ENCODE measurements around the gene GLRX3.

The GLRX3 gene

DNA sequence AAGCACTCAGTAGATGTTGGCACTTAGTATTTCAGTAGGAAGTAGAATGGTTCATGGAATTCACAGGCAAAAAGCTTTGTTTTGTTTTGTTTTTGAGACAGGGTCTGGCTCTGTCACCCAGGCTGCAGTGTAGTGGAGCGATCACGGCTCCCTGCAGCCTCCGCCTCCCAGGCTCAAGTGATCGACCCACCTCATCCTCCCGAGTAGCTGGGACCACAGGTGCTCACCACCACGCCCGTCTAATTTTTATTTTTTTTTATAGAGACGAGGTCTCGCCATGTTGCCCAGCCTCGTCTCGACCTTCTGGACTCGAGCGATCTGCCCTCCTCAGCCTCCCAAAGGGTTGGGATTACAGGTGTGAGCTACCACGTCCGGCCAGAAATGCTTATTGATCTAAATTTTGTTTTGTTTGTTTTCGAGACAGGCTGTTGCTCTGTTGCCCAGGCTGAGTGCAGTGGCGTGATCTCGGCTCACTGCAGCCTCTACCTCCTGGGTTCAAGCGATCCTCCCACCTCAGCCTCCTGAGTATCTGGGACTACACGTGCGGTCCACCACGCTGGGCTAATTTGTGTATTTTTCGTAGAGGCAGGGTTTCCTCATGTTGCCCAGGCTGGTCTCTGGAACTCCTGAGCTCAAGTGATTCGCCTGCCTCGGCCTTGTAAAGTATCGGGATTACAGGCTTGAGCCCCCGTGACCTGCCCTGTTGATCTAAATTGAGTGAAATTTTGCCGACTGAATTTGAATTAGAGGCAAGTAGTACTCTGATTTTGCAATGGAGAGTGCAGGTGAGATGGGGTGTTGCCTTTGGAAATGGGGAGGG, 1.7 kb downstream of the GLRX3 start:
- DNase-seq, result no peak

DNA sequence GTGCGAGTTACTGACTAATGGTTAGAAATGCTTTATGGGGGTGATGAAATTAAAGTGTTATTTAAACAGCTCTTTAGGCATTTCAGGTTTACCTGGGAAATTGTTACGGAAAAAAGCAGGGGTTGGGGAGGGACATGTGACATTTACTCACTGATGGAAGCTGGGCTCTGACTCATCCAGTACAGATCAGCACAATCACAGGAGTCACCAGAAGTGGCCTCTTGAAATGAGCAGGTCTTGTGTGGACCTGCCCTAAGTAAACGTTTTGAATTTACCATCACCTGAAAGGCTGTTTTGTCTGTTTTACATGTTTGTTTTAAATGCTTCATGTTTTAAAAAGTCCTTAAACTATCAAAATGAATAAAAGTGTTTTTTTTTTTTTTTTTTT, 2.3 kb downstream of the GLRX3 start:
- DNase-seq, result peak; percentile 42

DNA sequence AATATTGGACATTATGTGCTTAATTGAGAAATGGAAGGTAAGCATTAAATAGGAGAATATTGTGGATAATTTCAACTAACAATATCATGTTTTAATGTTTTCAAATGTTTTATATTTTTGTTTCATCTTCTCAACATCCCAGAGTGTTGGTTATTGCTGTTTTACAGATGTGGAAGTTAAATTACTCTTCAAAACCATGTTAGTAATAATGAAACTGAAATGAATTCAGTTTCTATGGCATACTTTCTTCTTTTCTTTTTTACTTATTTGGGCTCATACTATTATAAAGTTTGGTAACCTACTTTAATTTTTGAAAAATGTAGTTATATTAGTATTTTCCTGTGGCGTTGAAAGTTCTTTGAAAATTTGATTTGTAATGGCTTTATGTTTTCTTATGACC, 4.2 kb downstream of the GLRX3 start:
- no peak for DNase-seq

DNA sequence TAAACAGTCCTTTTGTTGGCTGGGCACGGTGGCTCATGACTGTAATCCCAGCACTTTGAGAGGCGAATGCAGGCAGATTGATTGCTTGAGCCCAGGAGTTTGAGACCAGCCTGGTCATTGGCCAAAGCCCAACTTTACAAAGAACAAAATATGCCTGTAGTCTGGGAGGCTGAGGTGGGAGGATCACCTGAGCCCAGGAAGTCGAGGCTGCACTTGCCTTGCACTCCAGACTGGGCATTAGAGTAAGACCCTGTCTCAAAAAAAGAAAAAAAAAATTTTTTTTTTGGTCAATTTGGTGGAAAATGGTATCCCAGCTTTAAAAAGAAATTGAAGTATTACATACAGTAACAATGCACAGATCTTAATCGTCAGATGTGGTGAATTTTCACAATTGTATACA, 4.8 kb downstream of the GLRX3 start:
- no peak for DNase-seq

DNA sequence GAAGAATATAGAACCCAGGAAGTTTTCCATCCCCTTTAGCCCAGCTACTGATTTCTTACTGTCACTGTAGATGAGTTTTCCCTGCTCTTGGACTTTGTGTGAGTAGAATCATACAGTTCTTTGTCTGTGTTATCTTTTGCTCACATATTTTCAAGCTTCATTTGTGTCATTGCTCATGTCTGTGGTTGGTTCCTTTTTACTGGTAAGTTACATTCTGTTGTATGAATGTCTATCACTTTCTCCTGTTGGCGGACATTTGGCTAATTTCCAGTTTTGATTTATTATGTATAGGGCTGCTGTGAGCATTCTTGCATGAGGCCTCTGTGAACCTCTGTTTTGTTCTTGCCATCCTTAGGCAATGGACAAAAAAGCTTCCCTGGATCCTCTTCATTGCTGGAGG, 5.3 kb downstream of the GLRX3 start:
- no peak for DNase-seq

DNA sequence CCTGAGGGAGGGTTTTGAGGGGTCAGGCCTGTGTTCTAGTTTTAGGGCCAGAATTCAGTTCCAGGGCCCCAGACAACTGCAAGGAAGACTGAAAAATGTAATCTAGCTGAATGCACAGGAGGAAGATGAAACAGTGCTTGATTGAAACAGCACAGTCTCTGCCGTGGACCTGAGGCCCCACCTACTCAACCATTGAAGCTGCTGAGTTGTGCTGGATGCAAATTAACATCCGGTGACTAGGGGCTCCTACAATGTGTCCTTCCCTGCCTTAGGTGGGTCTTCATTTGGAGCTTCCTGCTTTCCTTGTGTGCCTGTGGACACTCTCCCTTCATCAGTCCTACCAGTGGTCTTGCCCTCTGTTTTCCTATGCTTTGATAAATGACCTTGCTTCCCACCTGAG, 5.7 kb downstream of the GLRX3 start:
- DNase-seq, result no peak

DNA sequence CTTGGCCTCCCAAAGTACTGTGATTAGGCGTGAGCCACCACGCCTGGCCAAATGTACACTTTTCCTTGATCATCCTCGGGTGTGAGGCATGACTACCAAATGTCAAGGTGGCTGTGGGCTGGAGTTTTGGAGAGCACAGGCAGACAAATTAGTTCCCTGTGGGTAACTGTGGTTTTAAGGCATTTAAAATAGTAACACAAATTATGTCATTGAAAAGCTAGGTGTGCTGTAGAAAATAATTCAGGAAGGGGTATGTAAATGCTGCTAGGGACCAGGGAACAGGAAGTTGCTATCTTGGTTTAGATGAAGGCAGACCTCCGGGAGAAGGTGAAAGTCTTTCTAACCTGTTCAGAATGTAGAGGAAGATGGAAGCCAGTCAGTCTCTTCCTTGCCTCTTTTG, 9.9 kb downstream of the GLRX3 start:
- DNase-seq, result no peak

DNA sequence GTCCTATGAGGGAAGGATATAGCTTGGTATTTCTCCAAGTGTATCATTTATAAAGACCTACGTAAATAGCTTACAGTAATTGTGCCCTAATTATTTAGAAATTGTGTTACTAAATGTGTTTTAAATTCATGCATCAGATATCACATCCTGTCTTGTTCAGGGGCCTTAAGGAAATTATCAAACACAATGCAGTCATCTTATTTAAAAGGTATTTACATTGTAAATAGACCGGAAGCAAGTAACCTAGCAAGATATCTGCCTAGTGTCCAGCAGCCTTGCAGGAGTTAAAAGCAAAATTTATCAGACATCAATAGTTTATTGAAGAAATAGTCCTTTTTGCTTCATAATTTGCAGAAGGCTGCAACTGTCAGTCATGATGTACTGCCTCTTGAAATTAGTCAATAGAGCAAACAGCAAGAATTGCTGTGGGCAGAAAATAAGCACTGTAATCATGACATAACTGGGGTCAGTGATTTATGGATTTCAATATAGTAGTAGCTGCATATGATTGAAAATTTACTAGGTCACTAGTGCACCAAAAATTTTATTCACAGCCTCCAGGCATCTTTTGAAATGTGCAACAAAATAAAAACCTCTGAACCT, 23.1 kb downstream of the GLRX3 start:
- no peak for DNase-seq

DNA sequence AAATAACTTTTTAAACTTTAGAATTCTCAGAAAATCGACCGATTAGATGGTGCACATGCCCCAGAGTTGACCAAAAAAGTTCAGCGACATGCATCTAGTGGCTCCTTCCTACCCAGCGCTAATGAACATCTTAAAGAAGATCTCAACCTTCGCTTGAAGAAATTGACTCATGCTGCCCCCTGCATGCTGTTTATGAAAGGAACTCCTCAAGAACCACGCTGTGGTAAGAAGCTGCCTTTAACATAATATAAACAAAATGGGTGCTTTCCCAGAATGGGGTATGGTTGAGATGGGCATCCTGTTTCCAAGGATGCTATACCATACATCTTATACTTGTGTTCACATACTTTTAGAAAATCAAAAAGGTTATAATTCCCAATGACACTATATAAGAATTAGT, 24.6 kb downstream of the GLRX3 start:
- no peak for DNase-seq

DNA sequence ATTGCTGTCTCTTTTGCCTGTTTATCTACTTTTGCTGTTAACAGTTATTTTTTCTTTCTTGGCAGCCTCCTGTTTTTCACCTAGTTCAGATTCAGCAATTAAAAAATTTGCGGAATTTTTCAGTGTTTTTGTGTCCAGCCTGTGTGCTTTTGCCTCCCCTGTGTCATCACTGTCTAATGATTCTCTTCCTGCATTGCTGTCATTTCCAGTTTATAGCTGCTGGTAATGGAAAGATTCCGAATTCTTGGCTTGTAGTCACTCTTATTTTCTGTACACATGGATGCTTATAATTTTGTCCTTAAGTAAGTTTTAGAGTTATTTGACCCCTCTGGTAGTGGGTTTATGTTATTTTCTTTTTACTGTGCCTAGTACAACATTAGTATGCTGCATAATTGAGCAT, 25.1 kb downstream of the GLRX3 start:
- no peak for DNase-seq

DNA sequence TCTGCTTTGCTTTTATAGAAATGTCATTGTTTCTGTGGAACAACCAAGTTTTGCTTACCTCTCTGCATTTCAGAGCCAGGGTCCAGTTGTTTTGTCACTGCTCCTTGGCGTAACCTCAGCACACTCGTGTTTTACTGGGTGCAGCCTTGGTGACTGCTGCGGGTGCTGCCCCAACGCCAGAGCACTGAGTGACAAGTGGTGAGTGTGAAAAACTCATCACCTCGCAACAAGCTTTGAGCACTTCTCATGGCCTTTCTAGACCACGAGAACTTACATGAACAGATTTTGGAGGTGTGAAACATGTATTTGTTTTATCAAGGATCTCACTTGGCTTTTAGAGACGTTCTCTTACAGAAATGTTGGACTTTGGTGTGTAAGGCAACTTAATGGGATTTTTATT, 31.0 kb downstream of the GLRX3 start:
- no peak for DNase-seq

DNA sequence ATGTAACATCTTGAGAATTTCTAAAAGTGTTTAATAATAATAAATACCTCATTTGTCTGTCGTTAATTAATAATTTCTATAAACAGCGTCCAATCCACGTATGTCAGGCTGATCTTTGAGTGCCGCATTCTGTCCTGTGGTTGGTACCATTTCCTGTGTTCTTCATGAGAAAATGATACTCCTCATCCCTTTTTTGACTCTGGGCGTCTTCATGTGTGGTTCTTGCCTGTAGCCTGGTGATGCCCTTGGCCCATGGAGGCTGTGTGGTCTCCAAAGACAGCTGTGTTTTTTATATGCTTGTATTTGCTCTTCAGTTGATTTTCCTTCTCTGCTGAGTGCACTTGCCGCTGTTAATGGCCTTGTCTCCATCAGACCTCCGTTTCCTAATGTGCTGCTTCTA, 31.5 kb downstream of the GLRX3 start:
- no peak for DNase-seq

DNA sequence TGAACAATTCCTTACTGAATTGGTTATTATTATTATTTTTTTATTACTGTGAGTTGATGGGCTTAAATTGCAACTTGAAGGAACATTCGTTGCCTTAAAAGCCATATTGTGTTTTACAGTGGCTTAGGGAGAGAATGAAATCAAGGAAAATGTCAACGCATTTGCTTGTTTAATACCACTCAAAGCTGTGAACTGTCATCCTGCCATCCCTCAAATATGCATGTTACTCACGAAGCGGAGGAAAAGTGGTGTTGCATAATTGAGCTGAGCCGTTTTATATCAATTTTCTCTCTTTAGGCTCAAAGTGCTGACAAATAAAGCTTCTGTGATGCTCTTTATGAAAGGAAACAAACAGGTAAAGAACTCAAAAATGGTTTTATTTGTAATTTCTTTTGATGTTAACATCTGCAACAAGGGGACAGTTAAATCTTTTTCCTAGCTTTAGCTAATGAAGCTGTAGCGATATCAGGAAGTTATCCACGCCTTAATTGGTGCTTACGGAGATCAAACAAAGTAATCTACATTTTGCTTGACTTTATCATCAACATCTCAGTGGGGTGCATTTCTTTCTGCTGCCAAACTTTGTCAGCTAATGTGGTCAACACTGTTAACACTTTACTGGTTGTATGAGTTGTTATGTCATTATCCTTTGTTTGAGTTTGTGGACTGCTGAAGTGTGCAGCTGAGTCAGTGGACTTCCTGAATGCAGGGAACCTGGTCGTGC, 33.1 kb downstream of the GLRX3 start:
- no peak for DNase-seq

DNA sequence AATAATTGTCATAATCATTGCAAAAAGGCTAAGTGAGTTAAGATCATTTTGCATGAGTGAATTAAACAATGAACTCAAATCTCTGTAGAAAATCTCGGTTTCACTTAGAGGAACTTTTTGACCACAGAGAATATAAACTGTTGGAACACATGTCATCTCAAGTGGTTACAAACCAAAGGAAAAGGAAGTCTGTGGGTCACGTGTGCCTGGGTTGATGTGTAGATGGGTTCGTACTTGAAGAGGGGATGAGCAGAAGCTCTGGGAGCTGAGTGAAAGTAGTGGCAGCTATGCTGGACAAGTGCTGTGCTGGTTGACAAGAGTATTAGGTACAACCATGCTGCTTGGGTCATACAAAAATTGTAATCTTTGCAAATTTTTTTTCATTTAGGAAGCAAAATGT, 35.0 kb downstream of the GLRX3 start:
- DNase-seq, result no peak

DNA sequence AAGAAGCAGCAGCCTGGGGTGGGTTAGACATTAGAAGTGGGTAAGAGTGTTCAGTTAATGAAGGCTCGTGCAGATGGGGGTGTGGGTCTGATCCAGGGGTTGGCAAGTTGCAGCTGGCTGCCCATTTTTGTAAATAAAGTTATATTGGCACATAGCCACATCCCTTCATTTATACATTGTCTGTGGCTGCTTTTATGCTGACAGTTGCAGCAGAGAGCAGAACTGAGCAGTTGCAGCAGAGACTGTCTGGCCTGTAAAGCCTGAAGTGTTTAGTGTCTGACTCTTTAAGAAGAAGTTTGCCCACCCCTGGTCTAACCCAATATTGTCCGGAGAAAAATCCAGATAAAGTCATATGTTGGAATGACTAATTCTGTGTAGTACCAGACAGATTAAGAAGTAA, 38.1 kb downstream of the GLRX3 start:
- no peak for DNase-seq

DNA sequence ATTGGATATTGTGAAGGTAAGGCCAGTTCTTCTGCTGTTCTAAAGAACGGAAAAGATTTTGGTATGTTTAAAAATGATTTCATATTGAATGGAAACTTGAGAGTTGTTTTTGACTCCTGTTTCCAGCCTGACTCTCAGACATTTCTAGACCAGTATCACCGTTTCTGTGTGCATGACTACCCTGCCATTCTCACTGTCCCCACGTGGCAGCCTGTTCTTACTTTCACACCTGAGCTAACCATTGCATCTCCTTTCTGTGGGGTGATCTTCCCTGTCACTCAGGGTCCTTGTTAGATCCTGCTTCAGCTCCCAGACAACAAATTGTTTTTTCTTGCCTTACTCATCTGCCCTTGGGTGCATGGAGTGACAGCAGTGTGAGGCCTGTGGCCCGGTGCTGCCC, 38.9 kb downstream of the GLRX3 start:
- no peak for DNase-seq

DNA sequence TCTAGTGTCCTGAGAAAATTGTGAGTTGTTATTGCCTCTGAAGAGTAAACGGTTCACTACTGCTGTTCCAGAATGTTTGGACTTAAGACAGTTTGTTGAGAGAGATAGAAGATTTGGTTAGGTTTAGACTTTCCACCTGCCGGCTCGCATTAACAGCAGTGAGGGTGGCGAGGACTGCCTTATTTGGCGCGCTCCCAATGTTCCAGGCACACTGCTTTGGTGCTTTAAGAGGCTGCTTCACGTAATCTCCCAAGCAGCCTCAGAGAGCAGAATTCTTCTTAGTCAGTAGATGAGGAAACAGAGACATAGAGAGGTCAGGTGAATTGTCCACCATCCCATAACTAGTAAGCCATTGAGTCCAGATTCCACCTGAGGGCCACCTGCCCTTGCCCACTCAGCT, 41.1 kb downstream of the GLRX3 start:
- no peak for DNase-seq

DNA sequence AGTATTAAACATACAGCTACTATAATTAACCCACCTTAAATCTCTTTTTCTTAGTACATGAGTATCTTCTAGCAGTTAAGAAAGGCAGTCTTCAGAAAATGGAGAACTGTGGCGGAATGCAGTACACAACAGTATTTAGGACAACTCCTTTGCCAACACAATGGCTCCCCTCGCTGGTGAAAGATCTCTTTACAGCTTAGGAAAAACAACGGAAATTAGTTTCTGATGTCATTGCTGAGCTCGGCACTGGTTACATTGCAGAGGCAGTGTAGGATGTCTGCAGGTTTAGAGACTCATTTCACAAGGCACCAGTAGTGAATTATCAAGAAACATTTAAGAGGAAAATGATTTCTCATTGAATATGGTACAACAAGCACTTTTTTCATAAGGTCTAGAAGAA, 43.4 kb downstream of the GLRX3 start:
- DNase-seq, result no peak

DNA sequence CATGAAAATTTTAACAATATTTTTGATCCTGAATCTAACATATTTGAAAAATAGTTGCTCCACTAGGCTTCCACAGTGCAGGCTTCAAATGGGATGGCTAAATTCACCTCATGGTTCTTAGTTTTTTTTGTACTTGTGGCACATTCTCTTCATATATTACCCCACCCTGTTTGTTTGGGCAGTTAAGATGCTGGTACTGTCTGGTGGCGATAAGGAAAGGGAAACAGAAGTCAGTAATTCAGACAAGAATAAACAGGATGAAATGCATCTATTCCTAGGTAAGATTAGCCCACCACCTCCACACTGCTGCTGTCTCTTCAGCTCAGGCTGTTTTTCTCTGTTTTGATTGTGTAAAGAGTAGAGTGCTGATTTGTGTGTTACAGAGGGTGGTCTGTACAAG, 44.2 kb downstream of the GLRX3 start:
- DNase-seq, result no peak

DNA sequence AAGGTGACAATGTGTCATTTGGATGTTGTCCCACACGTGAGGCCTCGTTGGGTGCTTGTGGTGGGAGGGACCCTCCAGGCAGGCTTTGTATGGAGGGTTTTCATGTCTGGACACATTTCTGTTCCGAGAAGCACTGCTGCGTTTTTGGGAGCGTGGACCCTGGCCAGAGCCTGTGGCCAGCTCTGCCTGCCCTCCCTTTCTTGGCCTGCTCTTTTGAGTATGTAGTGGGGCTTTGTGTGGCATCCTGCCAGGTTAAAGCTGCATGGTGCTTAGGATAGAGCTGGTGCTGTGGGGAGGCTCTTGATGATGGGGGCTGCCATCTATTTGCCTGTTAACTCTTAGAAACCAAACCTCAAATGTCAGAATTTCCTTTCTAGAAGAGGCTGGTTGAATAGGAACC, 45.7 kb downstream of the GLRX3 start:
- DNase-seq, result no peak

DNA sequence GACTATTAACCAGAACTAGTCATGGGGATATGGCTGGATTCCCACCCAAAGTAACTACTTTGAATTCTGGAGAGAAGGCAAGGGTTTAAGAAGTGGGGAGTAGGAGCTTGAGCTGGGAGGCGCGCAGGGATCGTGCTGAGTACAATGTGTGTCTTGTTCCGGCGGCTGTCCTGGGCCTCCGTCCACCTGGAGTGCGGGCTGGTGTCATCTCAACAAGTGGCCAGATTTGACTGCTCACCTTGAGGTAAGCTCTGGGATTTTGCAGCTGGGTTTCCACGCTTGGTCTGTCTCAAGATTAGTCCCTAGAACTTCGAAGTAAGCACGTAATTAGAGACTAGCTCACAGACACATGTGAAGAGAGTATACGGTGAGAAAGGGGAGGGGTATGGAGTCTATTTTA, 49.4 kb downstream of the GLRX3 start:
- DNase-seq, result no peak

DNA sequence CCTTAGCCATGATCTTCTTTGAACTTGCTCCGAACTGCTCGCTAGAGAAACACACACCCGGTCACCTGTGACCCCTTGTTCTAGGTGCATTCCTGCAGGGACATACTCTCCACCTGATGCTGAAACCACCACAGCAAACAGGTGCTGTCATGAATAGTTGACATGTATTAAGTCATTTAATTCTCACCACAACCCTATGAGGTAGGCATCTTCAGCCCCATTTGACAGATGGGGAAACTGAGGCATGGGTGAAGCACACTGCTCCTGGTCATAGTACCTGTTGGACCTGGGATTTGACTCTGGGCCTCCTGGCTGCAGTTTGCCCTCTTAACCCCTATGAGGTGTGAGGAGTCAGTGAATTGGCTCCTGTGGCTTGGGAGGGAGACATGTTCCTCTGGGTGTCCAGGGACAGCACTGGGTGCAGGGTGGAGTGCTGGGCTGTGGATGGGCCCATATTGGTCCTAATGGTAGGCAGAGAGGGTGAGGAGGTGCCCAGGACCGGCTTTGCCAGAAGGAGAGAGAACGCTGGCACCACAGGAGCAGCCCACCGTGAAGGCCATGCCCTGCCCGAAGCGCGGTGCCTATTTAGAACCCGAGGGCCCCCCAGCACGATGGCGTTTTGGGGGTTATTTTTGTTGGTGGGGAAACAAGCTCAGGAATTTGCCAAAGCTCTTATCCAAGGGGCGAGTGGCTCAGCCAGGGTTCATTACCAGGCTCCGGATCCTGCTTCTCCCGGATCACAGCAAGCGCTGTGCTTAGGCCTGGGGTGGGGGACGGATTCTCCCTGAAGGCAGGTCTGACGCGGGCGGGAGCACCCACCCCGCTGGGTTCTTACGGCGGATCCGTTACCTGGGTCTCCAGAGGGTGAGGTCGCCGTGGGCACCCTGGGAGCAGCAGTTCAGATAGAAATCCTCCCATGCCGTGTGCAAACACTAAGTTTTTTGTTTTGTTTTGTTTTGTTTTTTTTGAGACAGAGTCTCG, 52.3 kb downstream of the GLRX3 start:
- DNase-seq, result no peak

DNA sequence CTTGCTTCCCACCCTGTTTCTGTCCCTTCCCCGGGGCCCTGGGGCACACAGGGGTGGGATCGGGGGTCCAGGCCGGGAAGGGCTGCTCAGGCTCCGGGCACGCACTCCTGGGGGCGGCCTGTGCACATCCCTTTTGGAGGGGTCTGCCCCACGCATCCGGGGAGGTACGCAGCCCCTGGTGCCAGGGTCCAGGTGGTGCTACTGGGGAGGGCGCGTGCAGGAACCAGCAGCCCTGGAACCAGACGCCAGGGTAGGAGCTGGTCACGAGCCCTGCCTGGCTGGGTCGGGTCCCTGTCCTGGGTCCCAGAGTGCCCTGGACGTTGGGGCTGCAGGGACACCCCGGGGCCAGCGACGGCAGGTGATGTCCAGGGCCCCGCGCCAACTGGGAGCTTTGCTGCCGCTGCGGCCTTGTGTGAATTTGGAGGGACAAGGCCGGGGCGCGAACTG, 53.4 kb downstream of the GLRX3 start:
- DNase-seq, result no peak

Data from NCI-H774 (cell line).